GM19463 (cell line): ENCODE results near the gene CCN5.

Experiments used
- ATAC-seq: cut with Tn5 transposase; IDR thresholded peaks from one replicate; pipeline ENCODE4 v1.9.1; 2021; ENCODE audit warnings: mild to moderate bottlenecking, moderate library complexity; ENCODE audit not compliant: unreplicated experiment

The CCN5 gene

DNA sequence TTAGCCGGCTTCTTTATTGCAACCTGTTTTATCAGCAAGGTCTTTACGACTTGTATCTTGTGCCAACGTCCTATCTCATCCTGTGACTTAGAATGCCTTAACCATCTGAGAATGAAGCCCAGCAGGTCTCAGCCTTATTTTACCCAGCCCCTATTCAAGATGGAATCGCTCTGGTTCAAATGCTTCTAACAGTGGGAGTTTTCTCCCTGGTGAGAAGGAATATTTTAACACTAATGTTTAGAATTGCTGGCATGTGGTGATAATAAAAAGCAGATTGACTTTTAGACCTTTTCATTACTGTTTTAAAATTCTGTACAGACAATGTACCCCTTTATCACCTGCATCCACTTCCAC is 20.6 kb downstream of the CCN5 start:
- ATAC-seq: no peak

DNA sequence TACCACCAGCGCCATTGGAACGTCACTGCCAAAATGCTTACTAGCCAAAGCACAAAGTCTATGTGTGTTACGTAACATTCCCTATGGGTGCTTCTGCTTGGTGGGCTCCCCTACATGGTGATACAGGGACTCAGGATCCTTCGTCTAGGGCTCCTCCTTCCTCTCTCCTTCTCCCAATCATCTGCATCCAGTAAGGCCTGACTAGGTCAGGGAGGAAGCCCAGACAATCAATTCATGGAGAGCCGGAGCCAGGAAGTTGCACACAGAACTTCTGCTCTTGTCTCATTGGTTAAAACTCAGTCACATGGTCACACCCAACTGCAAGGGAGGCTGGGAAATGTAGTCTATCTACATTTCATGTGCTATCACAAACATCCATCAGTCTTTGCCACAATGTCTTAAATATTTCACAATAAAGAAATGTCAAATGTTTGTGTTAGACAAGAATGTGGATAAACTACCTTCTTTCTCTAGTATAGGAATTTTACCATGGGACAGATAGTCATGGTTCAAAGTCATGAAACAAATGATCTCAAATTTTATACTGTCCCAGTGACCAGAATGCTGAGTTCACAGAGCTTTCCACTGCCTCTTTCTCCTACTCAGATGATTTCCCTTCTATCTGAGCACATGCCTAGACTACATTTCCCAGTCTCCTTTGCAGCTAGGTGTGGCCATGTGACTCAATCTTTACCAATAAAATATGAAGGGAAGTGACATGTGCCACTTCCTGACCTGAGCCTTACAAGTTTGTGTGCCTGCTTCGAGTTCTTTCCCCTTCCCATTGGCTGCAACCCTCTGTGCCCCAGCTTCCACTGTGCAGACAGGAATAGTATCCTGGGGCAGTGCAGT is 21.2 kb downstream of the CCN5 start:
- ATAC-seq: no peak

- ATAC-seq: no peak
Measured at GRCh38 chr20:44737116-44737515, 21.9 kb downstream of the CCN5 start.

GRCh38 chr20:44738813-44739477 is 23.8 kb downstream of the CCN5 start:
- ATAC-seq: no peak

GRCh38 chr20:44739942-44740341 is 24.8 kb downstream of the CCN5 start:
- ATAC-seq: no peak

DNA sequence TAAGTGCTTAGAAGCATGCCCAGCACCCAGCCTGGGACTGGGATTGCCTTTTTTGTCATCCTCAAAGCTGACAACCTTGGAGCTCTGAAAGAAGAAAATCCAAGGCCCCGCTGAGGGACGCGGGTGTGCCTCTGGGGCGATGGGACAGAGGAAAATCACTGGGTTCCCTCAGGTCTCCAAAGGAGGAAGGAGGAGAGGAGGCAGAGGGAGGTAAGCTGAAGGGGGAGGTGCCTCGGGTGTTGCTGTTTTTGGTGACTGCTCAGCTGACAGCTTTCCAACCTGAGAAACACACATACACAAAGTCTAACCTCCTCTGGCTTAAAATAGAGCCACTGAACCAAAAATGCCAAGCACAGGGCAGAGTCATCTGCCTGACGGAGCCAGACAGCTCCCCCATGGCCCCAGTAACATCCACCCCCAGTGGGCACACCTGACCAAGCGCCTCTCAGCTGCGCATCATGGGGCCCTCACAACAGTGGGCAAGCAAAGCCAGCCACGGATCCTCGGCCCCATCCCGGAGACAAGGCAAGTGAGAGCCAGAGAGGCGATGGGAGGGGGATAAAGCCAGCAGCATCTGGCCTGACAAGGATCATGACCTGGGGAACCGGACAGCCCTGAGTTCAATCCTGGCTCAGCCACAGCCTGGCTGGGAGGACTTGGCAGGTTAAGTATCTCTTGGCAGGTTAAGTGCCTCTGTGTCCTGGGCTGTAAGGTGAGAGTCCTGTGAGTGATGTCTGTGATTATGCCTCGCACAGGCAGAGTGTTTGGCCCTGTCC is 27.3 kb downstream of the CCN5 start:
- no peak for ATAC-seq

DNA sequence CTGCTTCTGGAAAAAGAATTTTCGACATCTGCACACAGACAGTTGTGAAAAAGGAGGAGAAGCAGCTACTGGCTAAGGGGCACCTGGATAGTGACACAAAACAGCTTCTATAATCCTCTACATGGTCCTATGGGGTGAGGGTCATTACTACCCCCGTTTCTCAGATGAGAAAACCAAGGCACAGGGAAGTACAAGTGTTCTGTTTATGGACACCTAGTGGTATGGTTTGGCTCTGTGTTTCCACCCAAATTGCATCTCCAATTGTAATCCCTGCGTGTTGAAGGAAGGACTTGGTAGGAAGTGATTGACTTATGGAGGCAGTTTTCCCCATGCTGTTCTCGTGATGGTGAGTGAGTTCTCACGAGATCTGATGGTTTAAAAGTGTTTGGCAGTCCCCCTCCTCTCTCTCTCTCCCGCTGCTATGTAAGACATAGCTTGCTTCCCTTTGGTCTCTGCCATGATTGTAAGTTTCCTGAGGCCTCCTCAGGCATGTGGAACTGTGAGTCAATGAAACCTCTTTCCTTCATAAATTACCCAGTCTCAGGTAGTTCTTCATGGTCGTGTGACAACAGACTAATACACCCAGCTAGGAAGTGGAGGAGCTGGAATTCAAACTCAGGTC is 28.0 kb downstream of the CCN5 start:
- no peak for ATAC-seq

- no peak for ATAC-seq
Measured at GRCh38 chr20:44743916-44744655, 28.9 kb downstream of the CCN5 start.

DNA sequence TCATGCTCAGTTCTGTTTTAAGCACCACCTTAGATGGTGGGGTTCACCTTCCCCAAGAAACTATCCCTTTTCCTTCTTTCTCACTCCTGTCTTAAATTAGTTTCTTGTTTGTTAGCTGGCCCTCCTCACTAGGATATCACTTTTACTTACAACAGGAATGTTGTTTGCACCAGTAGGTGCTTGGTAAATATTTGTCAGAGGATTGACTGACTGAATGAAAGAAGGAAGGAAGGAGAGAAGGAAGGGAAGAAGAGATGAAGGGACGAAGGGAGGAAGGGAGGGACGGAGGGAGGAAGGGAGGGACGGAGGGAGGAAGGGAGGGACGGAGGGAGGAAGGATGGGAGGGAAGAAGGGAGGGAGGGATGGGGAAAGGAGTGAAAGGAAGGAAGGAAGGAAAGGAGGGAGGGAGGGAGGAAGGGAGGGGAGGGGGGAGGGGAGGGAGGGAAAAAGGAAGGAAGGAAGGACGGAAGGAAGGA is 30.0 kb downstream of the CCN5 start:
- no peak for ATAC-seq

DNA sequence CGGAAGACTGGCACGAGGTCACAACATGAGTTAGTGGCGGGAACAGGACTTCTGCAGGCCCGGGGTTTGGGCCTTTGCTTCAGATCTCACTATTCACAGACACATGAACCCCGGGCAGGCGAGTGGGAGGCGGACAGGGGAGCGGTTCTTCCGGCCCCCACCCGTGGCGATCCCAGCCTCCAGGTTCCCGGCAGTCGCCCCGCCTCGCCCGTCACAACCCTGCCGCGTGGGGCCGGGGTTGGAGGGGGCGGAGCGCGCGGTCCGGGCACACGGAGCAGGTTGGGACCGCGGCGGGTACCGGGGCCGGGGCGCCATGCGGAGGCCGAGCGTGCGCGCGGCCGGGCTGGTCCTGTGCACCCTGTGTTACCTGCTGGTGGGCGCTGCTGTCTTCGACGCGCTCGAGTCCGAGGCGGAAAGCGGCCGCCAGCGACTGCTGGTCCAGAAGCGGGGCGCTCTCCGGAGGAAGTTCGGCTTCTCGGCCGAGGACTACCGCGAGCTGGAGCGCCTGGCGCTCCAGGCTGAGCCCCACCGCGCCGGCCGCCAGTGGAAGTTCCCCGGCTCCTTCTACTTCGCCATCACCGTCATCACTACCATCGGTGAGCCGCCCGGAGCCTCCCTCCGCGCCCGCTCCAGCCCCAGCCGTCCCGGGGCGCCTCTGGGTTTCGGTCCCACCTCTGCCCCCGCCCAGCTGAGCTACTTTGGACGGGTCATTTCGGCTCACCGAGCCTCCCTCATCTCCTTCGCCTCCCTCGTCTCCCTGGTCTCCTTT is 30.6 kb downstream of the CCN5 start, which contains the start of gene KCNK15:
KCNK15 (plus strand) TSS at position 268 of the 769 bp plus-strand sequence; CDS start at position 314, 46 bp downstream.
- ATAC-seq: no peak

- no peak for ATAC-seq
Measured at GRCh38 chr20:44746367-44747165, 31.4 kb downstream of the CCN5 start.

DNA sequence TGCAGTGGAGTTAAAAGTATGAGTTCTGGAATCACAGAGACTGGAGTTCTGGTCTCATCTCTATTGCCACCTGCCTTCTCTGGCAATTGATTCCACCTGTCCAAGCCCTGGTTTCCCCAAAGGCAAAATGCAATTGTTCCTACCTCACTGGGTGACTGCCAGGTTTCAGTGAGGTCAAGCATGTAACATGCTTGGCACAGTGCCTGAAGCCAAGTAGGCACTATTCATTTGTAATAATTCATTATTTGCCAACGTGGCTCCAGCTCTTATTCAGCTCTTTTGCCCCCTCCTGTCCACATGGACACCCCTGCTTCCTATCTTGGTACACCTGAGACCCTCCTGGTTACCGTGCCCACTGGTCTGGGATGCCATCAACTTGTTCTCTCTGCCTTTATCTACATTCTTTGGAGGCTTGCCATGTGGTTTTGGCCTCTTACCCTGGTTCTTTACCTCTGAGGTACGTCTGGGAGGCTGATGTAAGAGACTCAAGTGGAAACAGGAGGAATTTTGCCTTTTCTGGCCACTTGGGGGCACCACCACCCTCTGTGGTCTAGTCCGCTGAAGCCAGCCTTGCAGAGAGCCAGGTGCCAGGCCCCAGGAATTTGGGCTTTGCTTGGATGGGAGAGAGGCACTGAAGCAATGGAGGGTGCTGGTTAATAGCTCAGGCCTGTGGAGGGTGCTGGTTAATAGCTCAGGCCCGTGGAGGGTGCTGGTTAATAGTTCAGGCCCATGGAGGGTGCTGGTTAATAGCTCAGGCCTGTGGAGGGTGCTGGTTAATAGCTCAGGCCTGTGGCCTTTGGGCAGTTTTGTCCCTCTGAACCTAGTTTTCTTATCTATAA is 32.2 kb downstream of the CCN5 start:
- no peak for ATAC-seq

DNA sequence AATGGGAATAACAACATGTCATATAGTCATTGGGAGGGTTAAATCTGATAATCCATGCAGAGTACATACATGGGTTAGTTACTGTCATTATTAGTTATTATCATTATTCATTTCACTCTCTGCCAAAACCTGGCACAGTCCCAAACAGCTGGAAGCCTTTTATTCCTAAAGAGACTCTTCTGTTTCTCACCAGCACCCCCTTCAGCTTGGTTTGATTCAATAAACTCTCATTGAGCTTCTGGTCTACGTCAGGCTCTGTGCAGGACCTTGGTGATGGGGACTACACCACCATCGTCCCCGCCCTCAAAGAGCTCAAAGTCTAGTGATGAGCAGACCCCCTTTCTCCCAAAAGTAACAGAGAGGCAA is 32.8 kb downstream of the CCN5 start:
- ATAC-seq: no peak

- no peak for ATAC-seq
Measured at GRCh38 chr20:44750081-44750805, 35.1 kb downstream of the CCN5 start.

- no peak for ATAC-seq
Measured at GRCh38 chr20:44752099-44752931, 37.1 kb downstream of the CCN5 start.

DNA sequence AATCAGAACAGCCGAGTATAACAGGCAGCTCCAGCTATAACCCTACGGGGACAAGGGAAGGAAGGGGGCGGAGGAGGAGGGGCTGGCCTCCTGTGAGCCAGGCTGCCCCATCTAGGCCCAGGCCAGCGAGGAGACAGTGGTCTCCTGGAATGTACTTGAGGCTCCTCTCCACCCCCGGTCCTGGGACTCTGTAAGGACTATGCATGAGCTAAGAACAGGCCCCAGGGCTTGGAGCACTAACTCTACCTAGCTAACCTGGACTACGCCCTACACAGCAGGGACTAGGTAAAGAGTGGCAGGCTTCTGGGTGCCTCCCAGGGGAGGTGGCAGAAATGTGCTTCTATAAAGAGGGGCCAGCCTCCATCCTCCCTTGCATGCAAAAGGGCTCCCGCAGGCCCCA is 39.4 kb downstream of the CCN5 start:
- ATAC-seq: no peak
